ENCODE measurements around the gene KDM7A. TPM values are rescaled to one million over a fixed set of nuclear protein-coding genes. Genes with fewer than 3 reads are reported as not detected.
"Not testable (repeated sequence)": the region's sequence is repeated elsewhere in the genome, so short reads cannot be mapped to it uniquely, and the experiment has no call there.

Gene KDM7A
- total RNA-seq, 2 experiments from 2014 or later: 43.3 to 46.5 TPM

DNA sequence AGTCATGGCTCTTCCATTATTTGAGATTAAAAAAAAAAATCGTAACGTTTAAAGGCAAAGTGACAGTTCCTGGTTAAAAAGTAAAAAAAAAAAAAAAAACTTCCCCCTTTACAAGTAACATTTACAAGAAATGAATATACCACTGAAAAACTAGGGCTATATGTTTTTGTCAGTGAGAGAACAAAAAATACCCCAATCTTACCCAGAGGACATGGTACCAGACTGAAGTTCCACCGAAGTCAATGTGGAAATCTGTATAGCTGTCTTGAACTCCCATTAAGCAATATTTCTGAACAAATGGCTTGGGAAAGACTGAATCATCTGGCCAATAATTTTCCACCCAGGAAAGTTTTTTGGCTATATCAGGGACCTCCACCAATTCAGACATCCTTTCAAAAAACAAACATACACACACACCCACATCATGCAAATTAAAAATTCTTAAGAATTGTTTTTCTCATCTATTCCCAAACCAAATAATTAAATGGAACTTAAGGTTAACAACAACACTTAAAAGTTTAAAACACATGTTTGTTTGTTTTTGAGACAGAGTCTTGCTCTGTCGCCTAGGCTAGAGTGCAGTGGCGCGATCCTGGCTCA lies 50.2 kb downstream of the KDM7A start:
- Mint-ChIP-seq H3K4me3 (no peak overlapping the region), H3K4me1 (ENCODE audit: low read depth) (peaks cover 4% of the 10 kb centered on the region), H3K9me3 (no peaks in the 10 kb centered on the region), H3K36me3 (ENCODE audit: low read depth) (peaks cover 91% of the 10 kb centered on the region), H3K27ac (no peak overlapping the region), H3K27me3 (no peaks in the 10 kb centered on the region)
- H3K4me1 ChIP-seq (ENCODE audit: insufficient read depth, low read length): no peaks in the 10 kb centered on the region
- H3K27me3 ChIP-seq (ENCODE audit: control insufficient read depth in 1 of 2, insufficient read depth in 2 of 2, low read length in 2 of 2): no peaks in the 10 kb centered on the region
- H3K36me3 ChIP-seq (ENCODE audit: insufficient read depth, low read length): peaks cover 67% of the 10 kb centered on the region
- TF ChIP-seq, protein P1, sequence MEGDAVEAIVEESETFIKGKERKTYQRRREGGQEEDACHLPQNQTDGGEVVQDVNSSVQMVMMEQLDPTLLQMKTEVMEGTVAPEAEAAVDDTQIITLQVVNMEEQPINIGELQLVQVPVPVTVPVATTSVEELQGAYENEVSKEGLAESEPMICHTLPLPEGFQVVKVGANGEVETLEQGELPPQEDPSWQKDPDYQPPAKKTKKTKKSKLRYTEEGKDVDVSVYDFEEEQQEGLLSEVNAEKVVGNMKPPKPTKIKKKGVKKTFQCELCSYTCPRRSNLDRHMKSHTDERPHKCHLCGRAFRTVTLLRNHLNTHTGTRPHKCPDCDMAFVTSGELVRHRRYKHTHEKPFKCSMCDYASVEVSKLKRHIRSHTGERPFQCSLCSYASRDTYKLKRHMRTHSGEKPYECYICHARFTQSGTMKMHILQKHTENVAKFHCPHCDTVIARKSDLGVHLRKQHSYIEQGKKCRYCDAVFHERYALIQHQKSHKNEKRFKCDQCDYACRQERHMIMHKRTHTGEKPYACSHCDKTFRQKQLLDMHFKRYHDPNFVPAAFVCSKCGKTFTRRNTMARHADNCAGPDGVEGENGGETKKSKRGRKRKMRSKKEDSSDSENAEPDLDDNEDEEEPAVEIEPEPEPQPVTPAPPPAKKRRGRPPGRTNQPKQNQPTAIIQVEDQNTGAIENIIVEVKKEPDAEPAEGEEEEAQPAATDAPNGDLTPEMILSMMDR (IDR thresholded peaks at IDR 0.05): no peak
- CTCF ChIA-PET: interaction anchor here (1.0 kb wide), 1 partner anchor 178 kb away, joined by 3 read pairs; no protein-coding TSS in a partner anchor
- POLR2A ChIA-PET: no interaction called here
- H3K9me3 ChIP-seq (ENCODE audit: control insufficient read depth in 1 of 2, insufficient read depth in 1 of 2, low read length in 2 of 2): no peaks in the 10 kb centered on the region
- DNase-seq: no peak
- no peak overlapping the region for H3K27ac ChIP-seq (ENCODE audit: low read depth in 1 of 2, low read length in 2 of 2)
- H3K4me3 ChIP-seq (ENCODE audit: low read length): no peak overlapping the region
- ATAC-seq (ENCODE audit: poor library complexity): no peak
- intact Hi-C loops (cut with DNase I, micrococcal nuclease): no loop called here

DNA sequence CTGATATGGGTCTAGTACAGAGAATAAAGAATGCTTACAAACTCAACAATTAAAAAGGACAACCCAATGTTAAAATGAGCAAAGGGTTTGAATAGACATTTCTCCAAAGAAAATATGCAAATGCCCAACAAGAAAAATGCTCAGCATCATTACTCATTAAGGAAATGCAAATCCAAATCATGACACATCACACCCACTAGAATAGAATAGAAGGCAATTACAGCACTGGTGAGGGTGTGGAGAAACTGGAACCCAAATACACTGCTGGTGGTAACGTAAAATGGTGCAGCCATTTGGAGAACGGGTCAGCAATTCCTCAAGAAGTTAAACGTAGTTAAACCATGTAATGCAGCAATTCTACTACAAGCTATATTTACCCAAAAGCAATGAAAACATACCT lies 53.8 kb downstream of the KDM7A start:
- ChIA-PET CTCF (no interaction called here), POLR2A (no interaction called here)
- TF ChIP-seq, protein P1 (IDR thresholded peaks at IDR 0.05): no peak
- Mint-ChIP-seq H3K4me3 (no peak overlapping the region), H3K27me3 (no peaks in the 10 kb centered on the region), H3K4me1 (ENCODE audit: low read depth) (no peaks in the 10 kb centered on the region), H3K36me3 (ENCODE audit: low read depth) (peaks cover 90% of the 10 kb centered on the region), H3K27ac (no peak overlapping the region), H3K9me3 (no peaks in the 10 kb centered on the region)
- no peak overlapping the region for H3K4me3 ChIP-seq (ENCODE audit: low read length)
- no peaks in the 10 kb centered on the region for H3K4me1 ChIP-seq (ENCODE audit: insufficient read depth, low read length)
- H3K27ac ChIP-seq (ENCODE audit: low read depth in 1 of 2, low read length in 2 of 2): no peak overlapping the region
- DNase-seq (no peak), ATAC-seq (ENCODE audit: poor library complexity) (no peak)
- intact Hi-C loops (cut with DNase I, micrococcal nuclease): no loop called here
- H3K27me3 ChIP-seq (ENCODE audit: control insufficient read depth in 1 of 2, insufficient read depth in 2 of 2, low read length in 2 of 2): no peaks in the 10 kb centered on the region
- H3K9me3 ChIP-seq (ENCODE audit: control insufficient read depth in 1 of 2, insufficient read depth in 1 of 2, low read length in 2 of 2): no peaks in the 10 kb centered on the region
- peaks cover 73% of the 10 kb centered on the region for H3K36me3 ChIP-seq (ENCODE audit: insufficient read depth, low read length)

DNA sequence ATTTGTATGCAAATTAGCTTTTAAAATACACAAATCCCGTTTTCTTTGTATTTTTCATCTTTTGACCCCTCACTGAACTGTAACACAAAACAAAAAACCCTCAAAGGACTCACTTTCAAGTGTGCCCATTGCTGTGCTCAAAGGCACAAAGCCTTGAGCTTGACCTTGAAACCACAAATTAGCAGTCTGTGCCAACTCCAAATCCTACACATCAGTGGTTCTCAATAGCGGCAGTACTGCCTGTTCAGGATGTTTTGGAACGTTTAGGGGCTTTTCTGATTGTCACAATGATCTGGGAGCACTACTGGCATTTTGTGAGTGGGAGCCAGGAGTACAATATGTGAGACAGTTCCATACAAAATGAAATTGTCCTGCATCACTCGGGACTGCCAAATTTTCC lies 55.5 kb downstream of the KDM7A start:
- Mint-ChIP-seq H3K27ac (peak overlapping the region; percentile 44), H3K9me3 (no peaks in the 10 kb centered on the region), H3K27me3 (no peaks in the 10 kb centered on the region), H3K4me1 (ENCODE audit: low read depth) (no peaks in the 10 kb centered on the region), H3K4me3 (no peak overlapping the region), H3K36me3 (ENCODE audit: low read depth) (peaks cover 90% of the 10 kb centered on the region)
- ATAC-seq (ENCODE audit: poor library complexity) (no peak), DNase-seq (no peak)
- Histone ChIP-seq H3K4me3 (ENCODE audit: low read length) (no peak overlapping the region), H3K9me3 (ENCODE audit: control insufficient read depth in 1 of 2, insufficient read depth in 1 of 2, low read length in 2 of 2) (no peaks in the 10 kb centered on the region), H3K27ac (ENCODE audit: low read depth in 1 of 2, low read length in 2 of 2) (no peak overlapping the region), H3K27me3 (ENCODE audit: control insufficient read depth in 1 of 2, insufficient read depth in 2 of 2, low read length in 2 of 2) (no peaks in the 10 kb centered on the region), H3K36me3 (ENCODE audit: insufficient read depth, low read length) (peaks cover 74% of the 10 kb centered on the region), H3K4me1 (ENCODE audit: insufficient read depth, low read length) (no peaks in the 10 kb centered on the region)
- TF ChIP-seq, protein P1 (IDR thresholded peaks at IDR 0.05): no peak
- ChIA-PET POLR2A (interaction anchor here (0.7 kb wide), 1 partner anchor 10 kb away, joined by 3 read pairs; no protein-coding TSS in a partner anchor), CTCF (no interaction called here)
- intact Hi-C loops (cut with DNase I, micrococcal nuclease): no loop called here

DNA sequence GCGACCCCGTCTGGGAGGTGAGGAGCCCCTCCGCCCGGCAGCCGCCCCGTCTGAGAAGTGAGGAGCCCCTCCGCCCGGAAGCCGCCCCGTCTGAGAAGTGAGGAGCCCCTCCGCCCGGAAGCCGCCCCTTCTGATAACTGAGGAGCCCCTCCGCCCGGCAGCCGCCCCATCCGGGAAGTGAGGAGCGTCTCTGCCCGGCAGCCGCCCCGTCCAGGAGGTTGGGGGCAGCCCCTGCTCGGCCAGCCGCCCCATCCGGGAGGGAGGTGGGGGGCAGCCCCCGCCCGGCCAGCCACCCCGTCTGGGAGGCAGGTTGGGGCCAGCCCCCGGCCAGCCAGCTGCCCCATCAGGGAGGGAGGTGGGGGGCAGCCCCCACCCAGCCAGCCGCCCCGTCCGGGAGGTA lies 62.0 kb downstream of the KDM7A start:
- H3K4me1 Mint-ChIP-seq (ENCODE audit: low read depth); POLR2A ChIA-PET; DNase-seq; H3K27ac ChIP-seq (ENCODE audit: low read depth in 1 of 2, low read length in 2 of 2); intact Hi-C loops (cut with DNase I, micrococcal nuclease); H3K27me3 Mint-ChIP-seq; H3K27me3 ChIP-seq (ENCODE audit: control insufficient read depth in 1 of 2, insufficient read depth in 2 of 2, low read length in 2 of 2); H3K9me3 ChIP-seq (ENCODE audit: control insufficient read depth in 1 of 2, insufficient read depth in 1 of 2, low read length in 2 of 2); CTCF ChIA-PET; H3K4me1 ChIP-seq (ENCODE audit: insufficient read depth, low read length); H3K27ac Mint-ChIP-seq; H3K4me3 ChIP-seq (ENCODE audit: low read length); H3K4me3 Mint-ChIP-seq; H3K9me3 Mint-ChIP-seq; ATAC-seq (ENCODE audit: poor library complexity): not testable (repeated sequence)
- peaks cover 65% of the 10 kb centered on the region for H3K36me3 ChIP-seq (ENCODE audit: insufficient read depth, low read length)
- peaks cover 91% of the 10 kb centered on the region for H3K36me3 Mint-ChIP-seq (ENCODE audit: low read depth)

DNA sequence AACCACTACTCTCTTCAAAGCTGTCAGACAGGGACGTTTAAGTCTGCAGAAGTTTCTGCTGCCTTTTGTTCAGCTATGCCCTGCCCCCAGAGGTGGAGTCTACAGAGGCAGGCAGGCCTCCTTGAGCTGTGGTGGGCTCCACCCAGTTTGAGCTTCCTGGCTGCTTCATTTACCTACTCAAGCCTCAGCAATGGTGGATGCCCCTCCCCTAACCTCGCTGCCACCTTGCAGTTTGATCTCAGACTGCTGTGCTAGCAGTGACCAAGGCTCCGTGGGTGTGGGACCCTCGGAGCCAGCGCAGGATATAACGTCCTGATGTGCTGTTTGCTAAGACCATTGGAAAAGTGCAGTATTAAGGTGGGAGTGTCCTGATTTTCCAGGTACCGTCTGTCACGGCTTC lies 68.0 kb downstream of the KDM7A start:
- H3K36me3 Mint-ChIP-seq (ENCODE audit: low read depth): peaks cover 98% of the 10 kb centered on the region
- H3K27me3 Mint-ChIP-seq; H3K27ac ChIP-seq (ENCODE audit: low read depth in 1 of 2, low read length in 2 of 2); ATAC-seq (ENCODE audit: poor library complexity); CTCF ChIA-PET; H3K4me1 ChIP-seq (ENCODE audit: insufficient read depth, low read length); H3K27ac Mint-ChIP-seq; H3K9me3 ChIP-seq (ENCODE audit: control insufficient read depth in 1 of 2, insufficient read depth in 1 of 2, low read length in 2 of 2); H3K4me3 ChIP-seq (ENCODE audit: low read length); H3K4me1 Mint-ChIP-seq (ENCODE audit: low read depth); intact Hi-C loops (cut with DNase I, micrococcal nuclease); H3K9me3 Mint-ChIP-seq; H3K27me3 ChIP-seq (ENCODE audit: control insufficient read depth in 1 of 2, insufficient read depth in 2 of 2, low read length in 2 of 2); H3K4me3 Mint-ChIP-seq: not testable (repeated sequence)
- H3K36me3 ChIP-seq (ENCODE audit: insufficient read depth, low read length): peaks cover 43% of the 10 kb centered on the region
- POLR2A ChIA-PET: interaction anchor here (0.8 kb wide), 1 partner anchor 325 kb away, joined by 3 read pairs; no protein-coding TSS in a partner anchor
- peak in 4 of 14 experiments; percentile 9 to 27 (median 15) for DNase-seq
